Femur (tissue), 1 donor: ENCODE measurements around the gene EVA1C.
"Not testable (repeated sequence)": the region's sequence is repeated elsewhere in the genome, so short reads cannot be mapped to it uniquely, and the experiment has no call there.

ENCODE experiments used
- DNase-seq: peaks from one replicate; pipeline ENCODE4 v3.0.0-alpha.2; 2017

EVA1C gene

GRCh38 chr21:32463889-32464300, 51.4 kb downstream of the EVA1C start:
- DNase-seq, result no peak

- DNase-seq, result no peak
Measured at GRCh38 chr21:32467291-32467690, 54.8 kb downstream of the EVA1C start.

DNA sequence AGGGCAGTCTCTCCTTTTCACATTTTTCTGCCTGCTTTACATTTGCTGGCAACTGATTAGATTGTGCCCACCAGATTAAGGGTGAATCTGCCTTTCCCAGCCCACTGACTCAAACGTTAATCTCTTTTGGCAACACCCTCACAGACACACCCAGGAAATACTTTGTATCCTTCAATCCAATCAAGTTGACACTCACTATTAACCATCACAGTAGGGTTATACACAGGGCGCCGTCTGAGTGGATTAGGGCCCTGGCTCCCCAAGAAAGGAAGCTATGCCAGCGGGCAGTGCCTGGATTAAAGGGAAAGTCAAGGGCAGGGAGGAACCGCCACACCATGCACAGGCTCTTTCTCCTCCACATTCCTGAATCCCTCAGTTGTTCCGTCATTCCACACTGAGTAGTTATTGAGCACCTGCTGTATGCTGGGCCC, 56.2 kb downstream of the EVA1C start:
- no peak for DNase-seq

DNA sequence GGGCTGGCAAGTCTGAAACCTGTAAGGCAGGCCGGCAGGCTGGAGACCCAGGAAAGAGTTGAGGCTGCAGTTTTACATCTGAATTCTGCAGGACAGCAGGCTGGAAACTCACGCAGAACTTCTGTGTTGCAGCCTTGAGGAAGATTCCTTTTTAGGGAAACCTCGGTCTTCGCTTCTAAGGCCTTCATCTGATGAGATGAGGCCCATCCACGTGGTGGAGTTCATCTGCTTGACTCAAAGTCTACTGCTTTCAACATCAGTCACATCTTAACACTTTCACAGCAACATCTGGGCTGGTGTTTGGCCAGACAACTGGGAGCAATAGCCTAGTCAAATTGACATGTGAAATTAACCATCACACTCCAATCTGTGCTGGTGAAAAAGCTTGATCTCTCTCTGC, 57.1 kb downstream of the EVA1C start:
- no peak for DNase-seq

- DNase-seq, result no peak
Measured at GRCh38 chr21:32470206-32470605, 57.7 kb downstream of the EVA1C start.

DNA sequence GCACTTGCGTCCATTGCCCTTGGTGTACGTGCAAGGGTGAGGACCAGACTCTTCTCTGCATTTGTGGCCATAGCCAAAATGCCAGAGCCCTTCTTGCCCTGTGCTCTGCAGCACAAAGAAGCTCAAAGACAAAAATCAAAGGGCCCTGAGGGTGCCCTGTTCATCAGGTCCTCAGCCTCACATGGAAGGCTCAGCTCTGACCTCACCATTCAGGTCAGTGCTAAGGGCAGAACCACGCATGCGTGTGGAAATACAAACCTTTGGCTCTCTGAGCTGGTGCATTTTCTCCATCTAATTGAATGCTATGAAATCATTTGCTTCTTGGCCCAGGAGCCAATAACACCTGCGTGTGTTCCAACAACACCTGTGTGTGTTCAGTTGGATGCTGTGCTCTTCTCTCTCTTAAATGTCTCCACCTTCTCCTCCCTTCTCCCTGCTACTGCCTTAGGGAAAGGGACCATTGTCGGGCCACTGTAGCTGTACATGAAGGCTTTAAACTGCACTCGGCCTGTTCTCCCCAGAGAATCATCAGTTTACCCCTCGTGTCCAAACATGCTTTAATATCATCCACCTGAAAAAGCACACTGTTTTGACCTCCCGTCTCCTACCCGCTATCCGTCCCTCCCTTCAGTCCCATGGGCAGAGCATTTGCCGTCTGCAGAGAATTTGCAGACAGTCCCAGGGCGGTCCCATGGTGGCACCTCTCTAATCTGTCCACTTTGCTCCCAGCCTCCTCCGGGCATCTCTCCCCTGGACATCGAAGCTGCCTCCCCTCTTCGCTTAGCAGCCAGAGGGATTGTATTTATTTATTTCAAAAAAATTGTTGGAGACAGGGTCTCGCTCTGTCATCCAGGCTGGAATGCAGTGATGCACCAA, 60.6 kb downstream of the EVA1C start:
- DNase-seq, result no peak

DNA sequence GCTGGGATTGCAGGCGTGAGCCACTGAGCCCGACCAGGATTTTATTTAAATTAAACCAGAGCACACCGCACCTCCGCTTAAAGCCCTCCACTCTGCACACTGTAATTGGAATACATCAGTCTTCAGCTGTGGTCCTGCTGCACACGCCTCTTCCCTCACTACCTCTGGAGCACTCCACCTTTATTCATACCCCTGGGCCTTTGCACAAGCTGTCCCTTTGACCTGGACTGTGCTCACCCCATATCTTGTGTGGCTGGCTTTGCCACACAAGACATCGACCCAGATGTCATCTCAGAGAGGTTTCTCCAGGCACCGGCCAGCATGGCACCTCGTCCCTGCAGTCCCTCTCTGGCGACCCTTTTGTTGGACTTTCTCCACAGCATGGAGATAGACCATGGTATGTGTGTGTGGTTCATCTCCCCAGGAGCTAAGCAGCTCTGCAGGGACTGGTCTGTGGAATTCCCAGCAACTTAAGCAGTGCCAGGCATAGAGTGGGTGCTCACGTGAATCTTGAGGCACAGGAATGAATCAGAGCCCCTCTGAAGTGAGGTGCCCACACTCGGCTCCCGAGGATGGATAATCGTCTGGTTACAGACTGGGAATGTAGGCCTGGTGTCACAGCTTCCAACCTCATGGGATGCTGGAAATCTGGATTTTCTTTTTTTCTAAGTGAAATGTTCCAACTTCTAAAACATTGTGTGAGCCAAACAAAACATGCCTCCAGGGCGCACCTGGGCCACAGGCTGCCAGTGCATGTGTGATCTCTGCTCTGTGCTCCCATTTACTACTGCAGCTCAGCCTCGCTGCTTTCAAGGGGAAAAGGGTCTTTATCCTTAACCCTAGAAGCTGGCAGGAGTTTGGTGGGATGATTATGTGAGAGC, 61.9 kb downstream of the EVA1C start:
- DNase-seq, result no peak

GRCh38 chr21:32475162-32475812, 62.8 kb downstream of the EVA1C start:
- DNase-seq, result no peak

GRCh38 chr21:32476661-32477423, 64.3 kb downstream of the EVA1C start:
- DNase-seq, result no peak

GRCh38 chr21:32477424-32477745, 64.9 kb downstream of the EVA1C start:
- no peak for DNase-seq

DNA sequence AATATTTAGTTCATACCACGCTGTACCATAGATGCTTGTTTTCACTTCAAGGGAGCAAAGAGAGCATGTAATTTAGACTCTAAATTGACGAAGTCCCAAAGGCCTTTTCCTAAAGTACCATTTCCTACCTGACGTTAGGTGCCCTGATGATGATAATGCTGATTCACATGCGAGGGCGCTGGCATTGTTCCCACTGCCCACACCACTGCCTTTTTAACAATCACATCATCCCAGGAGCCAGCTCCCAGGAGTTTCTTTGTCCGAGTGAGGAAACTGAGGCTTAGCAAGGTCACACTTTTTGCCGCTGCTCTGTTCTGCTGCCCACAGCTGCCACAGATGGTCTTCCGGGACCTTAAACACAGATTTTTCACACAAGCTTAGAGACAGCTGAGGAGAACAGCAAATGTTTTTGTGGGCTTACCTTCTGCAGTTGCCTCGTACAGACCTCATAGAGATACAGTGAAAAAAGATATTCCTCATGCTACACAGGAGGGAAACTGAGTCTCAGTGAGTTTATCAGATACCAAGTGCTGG, 69.4 kb downstream of the EVA1C start:
- DNase-seq, result no peak

GRCh38 chr21:32482565-32483292, 70.2 kb downstream of the EVA1C start:
- no peak for DNase-seq

DNA sequence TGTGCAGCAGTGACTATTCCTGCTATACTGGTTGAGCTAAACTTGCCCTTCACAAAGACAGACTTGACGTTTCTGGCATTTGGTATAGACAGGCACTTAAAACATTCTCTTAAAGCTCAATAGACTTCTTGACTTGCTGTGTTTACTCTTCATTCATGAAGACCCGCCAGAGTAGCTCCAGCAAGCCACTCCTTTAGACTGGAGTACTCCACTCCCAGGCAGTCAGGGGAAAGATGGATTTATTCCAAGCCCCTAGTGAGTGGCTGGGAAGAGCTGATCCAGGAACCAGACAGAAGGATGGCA, 70.7 kb downstream of the EVA1C start:
- no peak for DNase-seq

DNA sequence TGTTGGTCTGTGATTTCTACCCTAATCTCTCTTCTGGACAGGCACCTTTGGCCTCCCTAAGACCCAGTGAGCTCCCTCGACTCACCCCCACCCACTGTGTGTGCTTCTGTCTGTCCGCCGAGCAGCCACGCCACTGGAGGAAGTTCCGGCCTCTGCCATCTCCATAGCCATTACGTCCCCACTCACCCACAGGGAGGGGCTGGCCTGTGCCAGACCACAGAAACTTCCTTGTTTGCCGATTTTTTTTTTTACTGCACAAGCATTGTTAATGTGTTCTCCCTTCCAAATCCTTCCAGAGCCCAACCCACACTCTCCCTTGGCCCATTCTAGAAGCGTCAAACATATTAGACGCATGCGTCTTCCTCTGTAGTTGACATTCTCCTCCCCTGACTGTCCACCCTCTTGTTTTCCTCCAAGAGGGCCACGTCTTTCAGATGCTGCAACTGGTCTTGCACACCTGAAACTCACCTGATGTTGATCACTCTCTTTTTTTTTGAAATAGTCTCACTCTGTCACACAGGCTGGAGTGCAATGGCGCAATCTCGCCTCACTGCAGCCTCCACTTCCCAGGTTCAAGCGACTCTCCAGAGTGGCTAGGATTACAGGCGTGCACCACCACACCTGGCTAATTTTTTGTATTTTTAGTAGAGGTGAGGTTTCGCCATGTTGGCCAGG, 72.3 kb downstream of the EVA1C start:
- peak; percentile 46 for DNase-seq

DNA sequence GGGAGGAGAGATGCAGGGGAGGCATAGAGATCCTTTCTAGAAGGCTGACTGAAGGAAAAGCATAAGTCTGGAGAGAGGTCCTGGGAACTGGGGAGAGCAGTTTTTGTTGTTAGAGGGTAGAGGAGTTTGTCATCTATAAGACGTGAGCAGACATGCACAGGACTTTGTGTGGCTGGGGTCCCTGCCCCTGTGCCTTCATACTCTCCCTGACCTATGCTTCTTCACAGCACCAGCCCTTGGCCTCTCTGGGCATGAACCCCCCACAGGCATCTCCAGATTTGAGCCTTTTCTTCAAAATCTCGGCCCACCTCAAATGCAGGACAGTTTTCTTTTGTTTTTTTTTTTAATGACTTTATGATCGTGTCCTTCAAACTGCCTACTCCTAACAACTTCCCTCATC, 79.9 kb downstream of the EVA1C start:
- no peak for DNase-seq

DNA sequence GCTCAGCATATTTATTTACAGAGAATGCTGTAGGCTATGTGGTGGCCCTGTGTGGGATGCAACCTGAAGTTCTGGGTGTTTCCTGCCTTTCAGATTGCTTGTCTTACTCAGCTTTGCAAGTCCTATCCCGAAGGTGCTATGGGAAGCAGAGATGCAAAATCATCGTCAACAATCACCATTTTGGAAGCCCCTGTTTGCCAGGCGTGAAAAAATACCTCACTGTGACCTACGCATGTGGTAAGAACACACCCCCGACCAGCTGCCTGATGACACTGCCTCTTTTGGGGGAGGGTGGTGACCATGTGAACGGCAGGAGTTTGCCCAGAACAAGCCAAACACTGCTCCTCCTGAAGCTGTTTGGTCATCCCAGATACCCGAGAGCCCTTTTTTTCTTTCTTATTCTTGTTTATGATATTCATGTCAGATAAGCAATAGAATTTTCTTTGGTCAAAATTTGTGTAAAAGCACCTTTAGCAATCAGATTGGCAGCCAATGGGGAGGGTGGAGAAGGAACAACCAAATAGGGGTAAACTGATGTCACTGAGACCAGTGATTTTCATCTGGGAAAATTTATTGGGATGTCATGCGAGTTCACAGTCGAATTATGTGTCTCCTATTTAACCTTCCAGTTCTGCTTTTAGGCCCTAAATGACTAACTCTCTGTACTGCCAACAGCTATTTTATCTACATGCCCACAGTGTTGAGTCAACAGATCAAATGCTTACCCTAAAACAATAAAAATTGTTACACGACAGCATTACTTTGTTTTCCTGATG, 82.6 kb downstream of the EVA1C start:
- no peak for DNase-seq

DNA sequence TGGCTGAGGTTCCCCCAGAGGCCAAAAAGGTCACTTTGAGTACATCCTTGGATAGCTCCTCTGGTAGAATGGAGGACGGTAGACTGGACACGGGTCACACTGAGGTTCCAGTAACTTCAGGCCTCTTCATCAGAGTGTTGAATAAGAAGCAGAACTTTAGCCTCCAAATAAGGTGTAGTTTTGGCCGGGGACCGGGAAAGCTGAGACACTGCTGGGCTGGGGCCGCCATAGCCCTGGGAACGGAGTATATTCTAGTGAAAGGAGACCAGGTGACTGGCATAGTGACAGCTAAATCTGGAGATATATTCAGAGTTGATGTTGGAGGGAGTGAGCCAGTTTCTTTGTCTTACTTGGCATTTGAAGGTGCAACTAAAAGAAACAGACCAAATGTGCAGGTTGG, 84.1 kb downstream of the EVA1C start:
- peak; percentile 46 for DNase-seq

GRCh38 chr21:32499249-32500055, 86.9 kb downstream of the EVA1C start:
- no peak for DNase-seq

- DNase-seq, result not testable (repeated sequence)
Measured at GRCh38 chr21:32503641-32504040, 91.1 kb downstream of the EVA1C start.

DNA sequence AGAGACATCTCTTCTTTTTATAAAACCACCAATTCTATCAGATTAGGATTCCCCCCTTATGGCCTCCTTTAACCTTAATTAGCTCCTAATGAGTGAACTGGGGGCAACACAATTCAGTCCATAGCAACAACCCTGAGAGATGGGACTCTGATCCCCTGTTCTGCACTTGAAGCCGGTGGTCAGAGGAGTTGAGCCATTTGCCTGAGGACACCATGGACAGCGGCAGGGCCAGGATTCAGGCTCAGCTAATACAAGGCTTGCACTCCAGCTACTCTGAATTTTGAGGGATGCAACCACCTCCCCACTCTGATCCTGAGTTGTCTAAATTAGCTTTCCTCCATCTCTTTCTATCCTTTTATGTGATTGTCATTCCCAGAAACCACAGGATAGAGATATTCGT, 93.3 kb downstream of the EVA1C start:
- DNase-seq, result not testable (repeated sequence)
